SH-SY5Y (cell line): ENCODE data around the gene SAFB.

ENCODE experiments used
- GATA2 ChIP-seq: IDR thresholded peaks from 2 replicates; pipeline ENCODE4 v1.6.1; 2011; ENCODE audit warnings: mild to moderate bottlenecking, low read depth, low read length
- GATA3 ChIP-seq: IDR thresholded peaks from 2 replicates; pipeline ENCODE4 v1.6.1; 2011; ENCODE audit warnings: low read depth, mild to moderate bottlenecking, low read length, moderate library complexity

GRCh38 chr19:5694956-5695648, 72.2 kb downstream of the SAFB start:
- TF ChIP-seq GATA3 (no peak), GATA2 (no peak)
